CD4-positive, alpha-beta memory T cell (primary cell): ENCODE results near the gene GALNT18. TPM values are rescaled to one million over a fixed set of nuclear protein-coding genes. Genes with fewer than 3 reads are reported as not detected.

ENCODE experiments used
- CTCF ChIA-PET: fragments of 350-600 bp; sonication (Branson Sonifier 250); formaldehyde crosslinking; loops from one replicate; lab custom pipeline; 2021; ENCODE audit warnings: inconsistent platforms; ENCODE audit not compliant: partially characterized antibody; lab: Charles Lee
- POLR2A ChIA-PET: fragments of 350-600 bp; sonication (Branson Sonifier 250); formaldehyde crosslinking; loops from one replicate; lab custom pipeline; 2021; ENCODE audit not compliant: partially characterized antibody; lab: Charles Lee
- DNase-seq, 5 donors: peaks; one replicate each; pipeline versions ENCODE4 v3.0.0 to v3.0.0-alpha.2; 2020 to 2022; ENCODE audit warnings: mixed read lengths in 1 of 5
- H3K27ac ChIP-seq: one replicate; pipeline ENCODE4 v1.7.0; 2013; ENCODE audit warnings: low read depth, low read length
- H3K27me3 ChIP-seq: 2 replicates; pipeline ENCODE4 v1.7.0; 2013; ENCODE audit warnings: mild to moderate bottlenecking, low read length, moderate library complexity; ENCODE audit not compliant: insufficient read depth
- H3K36me3 ChIP-seq: 2 replicates; pipeline ENCODE4 v1.7.0; 2013; ENCODE audit warnings: mild to moderate bottlenecking, low read length, moderate library complexity; ENCODE audit not compliant: insufficient read depth
- H3K4me1 ChIP-seq: 2 replicates; pipeline ENCODE4 v1.7.0; 2013; ENCODE audit warnings: mild to moderate bottlenecking, low read length, moderate library complexity; ENCODE audit not compliant: insufficient read depth
- H3K4me3 ChIP-seq, 2 donors: one replicate each; pipeline ENCODE4 v1.7.0; 2013; ENCODE audit warnings: low read length in 2 of 2, mild to moderate bottlenecking in 1 of 2
- H3K9me3 ChIP-seq, 2 donors: one replicate each; pipeline ENCODE4 v1.7.0; 2013; ENCODE audit warnings: low read length in 2 of 2, control low read depth in 1 of 2; ENCODE audit not compliant: control insufficient read depth in 1 of 2
- H3K27ac Mint-ChIP-seq, 7 donors: one replicate each; pipeline ENCODE4 v1.8.0; 2020 to 2021; ENCODE audit warnings: mixed read lengths in 7 of 7, mild to moderate bottlenecking in 6 of 7, inconsistent platforms in 3 of 7, moderate library complexity in 3 of 7
- H3K27me3 Mint-ChIP-seq, 2 donors: one replicate each; pipeline ENCODE4 v1.8.0; 2020 to 2021; ENCODE audit warnings: mixed read lengths in 2 of 2
- H3K36me3 Mint-ChIP-seq, 2 donors: one replicate each; pipeline ENCODE4 v1.8.0; 2020 to 2021; ENCODE audit warnings: mixed read lengths in 2 of 2, inconsistent platforms in 1 of 2, mild to moderate bottlenecking in 1 of 2
- H3K4me1 Mint-ChIP-seq, 4 donors: one replicate each; pipeline ENCODE4 v1.8.0; 2020 to 2021; ENCODE audit warnings: mixed read lengths in 4 of 4, mild to moderate bottlenecking in 1 of 4
- H3K4me3 Mint-ChIP-seq, 8 donors: one replicate each; pipeline ENCODE4 v1.8.0; 2020 to 2021; ENCODE audit warnings: mixed read lengths in 8 of 8, mild to moderate bottlenecking in 7 of 8, moderate library complexity in 6 of 8, inconsistent platforms in 3 of 8
- H3K9me3 Mint-ChIP-seq, 8 donors: one replicate each; pipeline ENCODE4 v1.8.0; 2020 to 2021; ENCODE audit warnings: mixed read lengths in 8 of 8, mild to moderate bottlenecking in 5 of 8, inconsistent platforms in 3 of 8, moderate library complexity in 1 of 8
- intact Hi-C: fragments of 100-400 bp; cut with micrococcal nuclease; formaldehyde crosslinking; loops from one replicate; pipeline ENCODE4 v1.15.1; 2023
- polyA plus RNA-seq, 2 donors: library from polyadenylated mRNA; unstranded; fragments of 300-500 nt; fragmentation: Illumina TruSeq; gene quantifications; one replicate each; pipeline ENCODE4 v1.2.3, GENCODE V29; 2021
- total RNA-seq, 2 experiments: library from RNA; stranded (reverse); gene quantifications; one replicate each; pipeline ENCODE4 v1.2.3, GENCODE V29; 2021

The GALNT18 gene
- total and polyA plus RNA-seq, 4 experiments from 2014 or later, result not detected

DNA sequence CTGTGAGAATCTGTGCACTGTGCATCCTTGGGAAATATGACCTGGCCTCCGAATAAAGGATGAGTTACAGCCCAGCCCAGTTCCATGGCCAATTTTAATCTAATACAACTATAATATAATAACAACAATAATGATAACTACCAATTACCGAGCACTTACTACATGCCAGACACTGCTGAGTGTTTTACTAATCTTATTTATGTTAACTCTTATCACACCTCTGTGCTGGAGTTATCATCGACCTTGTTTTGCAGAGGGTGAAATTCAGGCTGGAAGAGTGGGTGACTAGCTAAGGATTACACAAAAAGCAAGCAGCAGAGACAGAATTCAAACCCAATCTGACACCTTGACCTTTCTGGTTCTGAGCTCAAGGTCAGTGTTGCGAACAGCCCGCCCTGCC lies 83.9 kb downstream of the GALNT18 start:
- intact Hi-C loops, result no loop called here
- no peaks in the 10 kb centered on the region for H3K9me3 Mint-ChIP-seq
- CTCF ChIA-PET, result no interaction called here

DNA sequence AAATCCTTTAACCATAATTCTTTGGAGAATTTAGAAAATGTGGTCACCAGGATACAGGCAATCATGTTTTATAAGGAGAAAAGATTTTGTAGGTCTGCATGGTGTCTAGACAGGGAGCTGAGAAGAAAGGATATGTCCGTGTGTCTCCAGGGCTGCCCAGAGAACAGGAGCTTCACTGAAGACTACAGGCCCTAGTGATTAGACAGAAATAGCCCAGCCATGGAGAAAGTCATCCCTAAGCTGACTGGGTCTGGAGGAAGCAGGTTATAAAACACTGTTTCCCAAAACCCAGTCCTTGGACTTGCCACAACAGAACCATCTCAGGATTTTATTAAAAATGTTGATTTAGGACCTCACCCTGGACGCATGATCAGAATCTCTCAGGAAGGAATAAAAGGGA lies 84.4 kb downstream of the GALNT18 start:
- no peaks in the 10 kb centered on the region for H3K9me3 ChIP-seq
- Mint-ChIP-seq H3K27me3 (peaks cover 0 to 7% of the 10 kb centered on the region in 2 donors), H3K27ac (no peak overlapping the region), H3K36me3 (no peaks in the 10 kb centered on the region), H3K4me3 (no peak overlapping the region), H3K4me1 (no peaks in the 10 kb centered on the region), H3K9me3 (no peaks in the 10 kb centered on the region)
- DNase-seq, result no peak
- H3K4me1 ChIP-seq, result no peaks in the 10 kb centered on the region
- ChIA-PET POLR2A (no interaction called here), CTCF (no interaction called here)
- intact Hi-C loops, result no loop called here
- no peak overlapping the region for H3K27ac ChIP-seq
- H3K4me3 ChIP-seq, result no peak overlapping the region
- H3K36me3 ChIP-seq, result no peaks in the 10 kb centered on the region
- H3K27me3 ChIP-seq, result no peaks in the 10 kb centered on the region

More for the DNA sequence above, 83.9 kb downstream of the GALNT18 start:
- DNase-seq, result no peak
- Histone ChIP-seq H3K9me3 (no peaks in the 10 kb centered on the region), H3K4me1 (no peaks in the 10 kb centered on the region), H3K27ac (no peak overlapping the region), H3K36me3 (no peaks in the 10 kb centered on the region), H3K27me3 (no peaks in the 10 kb centered on the region), H3K4me3 (no peak overlapping the region)
- H3K27ac Mint-ChIP-seq, result no peak overlapping the region
- POLR2A ChIA-PET, result no interaction called here
- H3K4me3 Mint-ChIP-seq, result no peak overlapping the region
- H3K4me1 Mint-ChIP-seq, result no peaks in the 10 kb centered on the region
- peaks cover 0 to 7% of the 10 kb centered on the region in 2 donors for H3K27me3 Mint-ChIP-seq
- no peaks in the 10 kb centered on the region for H3K36me3 Mint-ChIP-seq

DNA sequence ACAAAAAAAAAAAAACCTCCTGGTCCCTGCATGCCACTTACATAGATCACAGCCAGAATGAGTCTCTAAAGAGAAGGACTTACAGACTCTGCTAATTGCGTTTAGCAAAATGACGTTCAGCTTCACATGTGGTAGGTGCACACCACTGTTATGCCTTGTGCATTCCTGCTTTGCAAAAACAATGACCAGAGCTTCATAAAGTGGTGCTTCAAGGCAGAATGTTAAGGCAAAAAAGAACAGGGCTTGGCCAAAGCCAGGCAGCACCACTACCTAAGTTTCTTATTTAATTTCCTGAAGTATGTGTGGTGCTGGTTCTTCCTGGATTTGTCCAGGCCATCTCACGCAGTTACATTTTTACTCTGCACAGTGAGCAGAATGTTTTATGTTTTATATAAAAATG lies 85.2 kb downstream of the GALNT18 start:
- Histone ChIP-seq H3K36me3 (no peaks in the 10 kb centered on the region), H3K27ac (no peak overlapping the region), H3K9me3 (no peaks in the 10 kb centered on the region), H3K4me3 (no peak overlapping the region), H3K4me1 (no peaks in the 10 kb centered on the region), H3K27me3 (no peaks in the 10 kb centered on the region)
- H3K36me3 Mint-ChIP-seq, result no peaks in the 10 kb centered on the region
- no peak for DNase-seq
- ChIA-PET POLR2A (no interaction called here), CTCF (no interaction called here)
- no peaks in the 10 kb centered on the region for H3K9me3 Mint-ChIP-seq
- no peak overlapping the region for H3K27ac Mint-ChIP-seq
- no peaks in the 10 kb centered on the region for H3K4me1 Mint-ChIP-seq
- peaks cover 0 to 7% of the 10 kb centered on the region in 2 donors for H3K27me3 Mint-ChIP-seq
- no peak overlapping the region for H3K4me3 Mint-ChIP-seq
- intact Hi-C loops, result no loop called here

DNA sequence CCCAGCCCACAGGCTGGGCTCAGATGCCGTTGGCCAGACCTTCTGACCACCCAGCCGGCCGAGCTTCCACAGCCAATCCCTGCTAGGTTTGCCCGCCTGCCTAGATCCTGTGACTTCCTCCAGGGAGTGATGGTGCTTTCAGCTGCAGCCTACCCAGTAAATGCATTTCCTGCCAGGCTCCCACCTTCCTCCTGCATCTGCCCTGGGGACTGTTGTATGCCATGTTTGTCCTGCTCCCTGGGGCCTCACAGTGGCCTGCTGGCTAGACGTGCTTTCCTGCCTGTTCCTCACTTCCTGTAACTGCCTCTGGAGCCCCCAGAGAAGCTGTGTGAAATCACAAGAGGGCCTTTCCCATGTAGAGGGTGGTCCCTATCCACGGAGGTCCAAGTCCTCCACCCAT lies 86.2 kb downstream of the GALNT18 start:
- H3K9me3 ChIP-seq, result no peaks in the 10 kb centered on the region
- CTCF ChIA-PET, result interaction anchor here (1.3 kb wide), 1 partner anchor 75 kb away, joined by 3 read pairs; no protein-coding TSS in a partner anchor
- no peak for DNase-seq
- Mint-ChIP-seq H3K27me3 (peaks cover 0 to 6% of the 10 kb centered on the region in 2 donors), H3K36me3 (no peaks in the 10 kb centered on the region), H3K9me3 (no peaks in the 10 kb centered on the region), H3K4me3 (no peak overlapping the region), H3K27ac (no peak overlapping the region), H3K4me1 (no peaks in the 10 kb centered on the region)
- no peak overlapping the region for H3K27ac ChIP-seq
- no peaks in the 10 kb centered on the region for H3K4me1 ChIP-seq
- H3K4me3 ChIP-seq, result no peak overlapping the region
- intact Hi-C loops, result no loop called here
- no peaks in the 10 kb centered on the region for H3K27me3 ChIP-seq
- POLR2A ChIA-PET, result no interaction called here
- no peaks in the 10 kb centered on the region for H3K36me3 ChIP-seq

DNA sequence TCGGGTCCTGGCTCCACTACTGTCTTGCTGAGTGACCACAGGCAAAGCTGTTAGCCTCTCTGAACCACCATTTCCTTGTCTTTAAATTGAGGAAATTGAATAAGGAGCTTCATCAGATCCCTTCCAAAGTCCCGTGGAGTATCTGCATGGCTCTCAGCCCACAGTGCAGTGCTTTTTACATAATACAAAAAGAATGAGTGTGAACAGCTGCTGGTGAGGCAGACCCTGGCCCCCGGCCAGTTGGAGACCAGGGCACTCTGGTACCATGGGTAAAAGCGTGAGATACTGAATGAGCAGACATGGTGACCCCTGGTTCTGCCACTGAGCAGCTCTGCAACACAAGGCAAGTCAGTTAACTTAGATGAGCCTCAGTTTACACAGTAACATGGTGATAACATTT lies 86.8 kb downstream of the GALNT18 start:
- H3K4me1 Mint-ChIP-seq, result no peaks in the 10 kb centered on the region
- ChIA-PET CTCF (interaction anchor here (1.3 kb wide), 1 partner anchor 74 kb away, joined by 3 read pairs; no protein-coding TSS in a partner anchor), POLR2A (no interaction called here)
- peaks cover 0 to 5% of the 10 kb centered on the region in 2 donors for H3K27me3 Mint-ChIP-seq
- no peak overlapping the region for H3K4me3 Mint-ChIP-seq
- intact Hi-C loops, result no loop called here
- DNase-seq, result no peak
- no peaks in the 10 kb centered on the region for H3K9me3 Mint-ChIP-seq
- Histone ChIP-seq H3K27ac (no peak overlapping the region), H3K36me3 (no peaks in the 10 kb centered on the region), H3K4me3 (no peak overlapping the region), H3K4me1 (no peaks in the 10 kb centered on the region), H3K27me3 (no peaks in the 10 kb centered on the region), H3K9me3 (no peaks in the 10 kb centered on the region)
- H3K36me3 Mint-ChIP-seq, result no peaks in the 10 kb centered on the region
- H3K27ac Mint-ChIP-seq, result no peak overlapping the region

DNA sequence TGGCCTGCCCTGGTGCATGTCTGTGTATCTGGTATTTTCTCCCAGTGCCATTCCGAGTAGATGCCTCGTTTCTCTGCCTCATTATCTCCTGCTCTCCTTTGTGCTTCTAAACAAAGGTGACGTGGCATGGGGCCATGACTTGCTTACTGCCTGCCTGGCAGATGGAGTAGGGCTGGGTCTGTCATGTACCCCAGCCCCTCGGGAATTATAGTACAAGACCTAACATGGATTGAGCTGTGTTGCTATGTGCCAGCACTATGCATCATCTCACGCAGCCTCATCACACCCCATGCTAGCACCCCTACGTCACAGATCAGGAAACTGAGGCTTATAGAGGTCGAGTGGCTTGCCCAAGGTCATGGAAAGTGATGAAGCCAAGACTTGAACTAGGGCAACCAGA lies 88.1 kb downstream of the GALNT18 start:
- Histone ChIP-seq H3K27me3 (no peaks in the 10 kb centered on the region), H3K27ac (no peak overlapping the region), H3K4me1 (no peaks in the 10 kb centered on the region), H3K4me3 (no peak overlapping the region), H3K36me3 (no peaks in the 10 kb centered on the region), H3K9me3 (no peaks in the 10 kb centered on the region)
- Mint-ChIP-seq H3K36me3 (no peaks in the 10 kb centered on the region), H3K27me3 (peaks cover 0 to 3% of the 10 kb centered on the region in 2 donors), H3K4me3 (no peak overlapping the region), H3K27ac (no peak overlapping the region), H3K9me3 (no peaks in the 10 kb centered on the region), H3K4me1 (no peaks in the 10 kb centered on the region)
- intact Hi-C loops, result no loop called here
- ChIA-PET CTCF (no interaction called here), POLR2A (no interaction called here)
- DNase-seq, result no peak

DNA sequence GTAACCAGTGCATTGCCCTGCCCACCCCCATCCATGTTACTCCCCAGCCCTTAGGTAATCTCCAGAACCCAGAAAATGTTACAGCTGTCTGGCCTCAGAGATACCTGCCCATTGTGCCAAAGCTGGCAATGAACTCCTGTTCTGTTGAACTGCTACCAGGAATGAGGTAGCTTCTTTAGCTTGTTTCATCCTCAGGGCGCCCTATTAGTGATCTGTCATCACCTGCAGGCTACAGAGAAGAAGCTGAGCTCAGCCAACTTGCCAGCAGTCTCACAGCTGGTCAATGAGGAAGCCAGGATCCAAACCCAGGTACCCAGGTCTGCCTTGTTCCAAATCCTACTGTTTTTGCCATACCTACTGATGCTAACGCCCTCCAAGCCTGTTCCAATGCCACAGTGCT lies 88.7 kb downstream of the GALNT18 start:
- intact Hi-C loops, result no loop called here
- POLR2A ChIA-PET, result no interaction called here

DNA sequence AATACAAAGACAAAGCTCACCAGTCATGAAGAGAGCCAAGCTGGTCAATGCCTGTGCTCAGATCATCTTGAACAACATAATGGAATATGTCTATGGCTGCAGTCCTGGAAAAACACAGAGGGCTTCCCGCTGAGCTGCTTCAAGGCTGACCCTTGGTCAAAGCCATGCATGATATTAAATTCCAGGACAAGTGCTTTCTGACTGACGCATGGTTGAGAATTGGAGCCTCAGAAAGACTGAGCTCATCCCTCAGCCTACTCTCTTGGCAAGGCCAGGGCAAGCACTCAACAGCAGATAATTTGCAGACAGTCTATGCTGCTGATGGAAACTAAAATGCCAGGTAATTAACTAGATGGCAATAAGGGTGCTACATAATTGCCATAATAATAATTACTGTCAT lies 89.2 kb downstream of the GALNT18 start:
- Mint-ChIP-seq H3K4me3 (no peak overlapping the region), H3K4me1 (no peaks in the 10 kb centered on the region), H3K9me3 (peaks cover 0 to 4% (median 0%) of the 10 kb centered on the region in 8 donors), H3K27ac (no peak overlapping the region), H3K27me3 (peaks cover 2 to 3% of the 10 kb centered on the region in 2 donors), H3K36me3 (no peaks in the 10 kb centered on the region)
- Histone ChIP-seq H3K4me3 (no peak overlapping the region), H3K27ac (no peak overlapping the region), H3K4me1 (no peaks in the 10 kb centered on the region), H3K36me3 (no peaks in the 10 kb centered on the region), H3K9me3 (no peaks in the 10 kb centered on the region), H3K27me3 (no peaks in the 10 kb centered on the region)
- ChIA-PET CTCF (no interaction called here), POLR2A (no interaction called here)
- no peak for DNase-seq
- intact Hi-C loops, result no loop called here

More for the DNA sequence above, 88.7 kb downstream of the GALNT18 start:
- Histone ChIP-seq H3K4me1 (no peaks in the 10 kb centered on the region), H3K27me3 (no peaks in the 10 kb centered on the region), H3K4me3 (no peak overlapping the region), H3K27ac (no peak overlapping the region), H3K9me3 (no peaks in the 10 kb centered on the region), H3K36me3 (no peaks in the 10 kb centered on the region)
- Mint-ChIP-seq H3K27ac (no peak overlapping the region), H3K27me3 (peaks cover 2 to 3% of the 10 kb centered on the region in 2 donors), H3K9me3 (peaks cover 0 to 4% (median 0%) of the 10 kb centered on the region in 8 donors), H3K4me3 (no peak overlapping the region), H3K36me3 (no peaks in the 10 kb centered on the region), H3K4me1 (no peaks in the 10 kb centered on the region)
- no peak for DNase-seq
- CTCF ChIA-PET, result no interaction called here
